GM12878 (cell line): ENCODE measurements around the gene WWP2. TPM values are rescaled to one million over a fixed set of nuclear protein-coding genes. Genes with fewer than 3 reads are reported as not detected.

Source experiments
- ATAC-seq: fragments of 200-7000 bp; cut with Tn5 transposase; 3 replicates; pipeline ENCODE4 v1.9.1; 2020; ENCODE audit warnings: mild to moderate bottlenecking, moderate library complexity
- BruUV-seq: library from RNA; stranded (reverse); fragments of 400-500 nt; replicated peaks from 2 replicates; lab custom pipeline; 2021; lab: Mats Ljungman, UMichigan
- CTCF ChIA-PET: fragments of 300-600 bp; sonication (Branson Sonifier 250); formaldehyde crosslinking; extraction: SDS; loops from one replicate; lab custom pipeline; 2021; ENCODE audit warnings: inconsistent platforms; lab: Yijun Ruan, JAX
- POLR2A ChIA-PET: fragments of 350-600 bp; formaldehyde crosslinking; extraction: SDS; loops from one replicate; lab custom pipeline; 2021; ENCODE audit warnings: inconsistent platforms; lab: Charles Lee
- RAD21 ChIA-PET: fragments of 300-600 bp; sonication (Branson Sonifier 250); formaldehyde crosslinking; loops from one replicate; lab custom pipeline; 2023; ENCODE audit warnings: antibody characterized with exemption; ENCODE audit not compliant: unreplicated experiment; lab: Charles Lee
- SMC1A ChIA-PET: fragments of 300-600 bp; sonication (Branson Sonifier 250); formaldehyde crosslinking; loops from one replicate; lab custom pipeline; 2023; ENCODE audit not compliant: unreplicated experiment, uncharacterized antibody; lab: Charles Lee
- DNase-seq: peaks from one replicate; pipeline ENCODE4 v3.0.0-alpha.2; 2011; ENCODE audit warnings: low read depth, low spot score
- FAIRE-seq: peaks from 3 replicates; lab custom pipeline; 2011; peaks lifted over from hg19 to GRCh38; lab: Jason Lieb, UNC
- H2AFZ ChIP-seq: 2 replicates; pipeline ENCODE4 v1.6.0; 2011; ENCODE audit warnings: low read depth, low read length, control low read depth; ENCODE audit not compliant: control insufficient read depth
- H3K27ac ChIP-seq: 2 replicates; pipeline ENCODE4 v1.5.1; 2011; ENCODE audit warnings: control low read depth; ENCODE audit not compliant: control insufficient read depth, insufficient read depth
- H3K27me3 ChIP-seq, 2 experiments: replicated peaks in 1 of 2; 2 replicates each; pipeline versions ENCODE4 v1.6.0 to v1.6.1; 2011; ENCODE audit warnings: low read length in 1 of 2; ENCODE audit not compliant: control insufficient read depth in 2 of 2, insufficient read depth in 2 of 2
- H3K36me3 ChIP-seq, 2 experiments: 2 replicates each; pipeline ENCODE4 v1.5.1; 2011; ENCODE audit warnings: low read length in 1 of 2; ENCODE audit not compliant: control insufficient read depth in 2 of 2, insufficient read depth in 2 of 2
- H3K4me1 ChIP-seq: 2 replicates; pipeline ENCODE4 v1.6.1; 2011; ENCODE audit warnings: mild to moderate bottlenecking, low read length, moderate library complexity, mixed read lengths; ENCODE audit not compliant: control insufficient read depth, insufficient read depth
- H3K4me2 ChIP-seq: 2 replicates; pipeline ENCODE4 v1.6.0; 2011; ENCODE audit warnings: control low read depth; ENCODE audit not compliant: control insufficient read depth, insufficient read depth
- H3K4me3 ChIP-seq: fragments of 200-600 bp; sonication (generic); 2 replicates; pipeline ENCODE4 v1.5.1; 2016
- H3K79me2 ChIP-seq: 2 replicates; pipeline ENCODE4 v1.6.0; 2011; ENCODE audit warnings: low read length; ENCODE audit not compliant: control insufficient read depth, insufficient read depth
- H3K9ac ChIP-seq: 2 replicates; pipeline ENCODE4 v1.8.0; 2011; ENCODE audit warnings: low read length, control low read depth, mixed read lengths; ENCODE audit not compliant: control insufficient read depth, insufficient read depth
- H3K9me3 ChIP-seq: replicated peaks from 3 replicates; pipeline ENCODE4 v1.5.1; 2011; ENCODE audit warnings: mild to moderate bottlenecking, low read length; ENCODE audit not compliant: control insufficient read depth, insufficient read depth
- H4K20me1 ChIP-seq: 2 replicates; pipeline ENCODE4 v1.6.0; 2011; ENCODE audit not compliant: control insufficient read depth, insufficient read depth
- BCL11A ChIP-seq: IDR thresholded peaks from 2 replicates; pipeline ENCODE4 v1.6.1; 2011; ENCODE audit warnings: low read depth, low read length
- BRCA1 ChIP-seq: IDR thresholded peaks from 2 replicates; pipeline ENCODE4 v1.6.1; 2011; ENCODE audit warnings: low read depth, low read length, improper control_type of control experiment
- CHD1 ChIP-seq: IDR thresholded peaks from 2 replicates; pipeline ENCODE4 v1.6.1; 2012; ENCODE audit warnings: low read depth, low read length, improper control_type of control experiment
- EGR1 ChIP-seq, 2 experiments: IDR thresholded peaks; 1 replicate in 1 of 2; 2 replicates in 1 of 2; pipeline ENCODE4 v1.6.1; 2011 to 2012; ENCODE audit warnings: low read depth in 2 of 2, low read length in 2 of 2, borderline replicate concordance in 1 of 2, mild to moderate bottlenecking in 1 of 2, moderate library complexity in 1 of 2
- EZH2 ChIP-seq: IDR thresholded peaks from 2 replicates; pipeline ENCODE4 v1.6.1; 2012; ENCODE audit warnings: low read depth, mild to moderate bottlenecking, control low read depth, inconsistent platforms, low read length, borderline replicate concordance; ENCODE audit not compliant: control insufficient read depth
- FOS ChIP-seq: IDR thresholded peaks from 3 replicates; pipeline ENCODE4 v1.6.1; 2011; ENCODE audit warnings: borderline replicate concordance; ENCODE audit not compliant: insufficient read length; ENCODE audit errors: extremely low read depth
- FOXM1 ChIP-seq: IDR thresholded peaks from 2 replicates; pipeline ENCODE4 v1.6.1; 2012; ENCODE audit warnings: low read depth, mild to moderate bottlenecking, inconsistent platforms, low read length, moderate library complexity
- IKZF1 ChIP-seq: fragments of 450-650 bp; conservative IDR thresholded peaks from 2 replicates; pipeline ENCODE4 v1.6.1; 2017; ENCODE audit warnings: antibody characterized with exemption, mild to moderate bottlenecking
- KDM1A ChIP-seq: fragments of 200-600 bp; sonication (generic); IDR thresholded peaks from 2 replicates; pipeline ENCODE4 v1.6.1; 2016; ENCODE audit warnings: borderline replicate concordance
- MTA2 ChIP-seq: fragments of 450-650 bp; IDR thresholded peaks from 2 replicates; pipeline ENCODE4 v1.6.1; 2016; ENCODE audit warnings: low read depth, mild to moderate bottlenecking, moderate library complexity
- NFYA ChIP-seq: IDR thresholded peaks from 2 replicates; pipeline ENCODE4 v1.6.1; 2011; ENCODE audit warnings: low read depth, mild to moderate bottlenecking, low read length, improper control_type of control experiment, borderline replicate concordance
- PML ChIP-seq: IDR thresholded peaks from 2 replicates; pipeline ENCODE4 v1.6.1; 2012; ENCODE audit warnings: low read length, inconsistent platforms
- RBBP5 ChIP-seq: fragments of 200-600 bp; sonication (generic); conservative IDR thresholded peaks from 2 replicates; pipeline ENCODE4 v1.6.1; 2016
- RCOR1 ChIP-seq: conservative IDR thresholded peaks from 2 replicates; pipeline ENCODE4 v1.6.1; 2012; ENCODE audit warnings: low read depth, low read length, improper control_type of control experiment
- SMAD5 ChIP-seq: IDR thresholded peaks from 2 replicates; pipeline ENCODE4 v1.6.1; 2016; ENCODE audit warnings: antibody characterized with exemption, low read depth
- WGBS: methylation state at CpG from one replicate; pipeline ENCODE4 v1.1.6; 2016; ENCODE audit warnings: low lambda C conversion rate; ENCODE audit not compliant: insufficient replicate concordance, insufficient coverage; ENCODE audit errors: missing lambda C conversion rate; 5-methylcytosine and 5-hydroxymethylcytosine counted together
- in situ Hi-C: fragments of 300-500 bp; cut with MboI; formaldehyde crosslinking; loops from 9 replicates; pipeline ENCODE4 v1.14.3; 2018; ENCODE audit warnings: mixed read lengths
- intact Hi-C: fragments of 100-400 bp; cut with micrococcal nuclease; formaldehyde crosslinking; loops from one replicate; pipeline ENCODE4 v1.14.2; 2022; ENCODE audit not compliant: unreplicated experiment
- polyA plus RNA-seq, 11 experiments: library from polyadenylated mRNA; depleted of rRNA in 4 of 11; unstranded in 6 of 11; stranded (reverse) in 5 of 11; fragments of >200 nt; fragmentation: Nextera tagmentation in 4 of 11; fragmentation: Illumina TruSeq in 1 of 11; extraction: Ambion mirVana in 4 of 11; extraction: Trizol in 1 of 11; gene quantifications; 1 replicate in 1 of 11; 2 replicates in 10 of 11; pipeline versions ENCODE4 v1.2.1 to v1.2.3, GENCODE V29; 2011 to 2016; ENCODE audit warnings: inconsistent platforms in 2 of 11, missing spikeins in 2 of 11, low read depth in 1 of 11
- total RNA-seq, 4 experiments: library from RNA; depleted of rRNA in 3 of 4; stranded (reverse); fragments of >200 nt in 3 of 4; fragmentation: Illumina TruSeq in 1 of 4; extraction: Trizol in 1 of 4; gene quantifications; 2 replicates each; pipeline versions ENCODE4 v1.2.1 to v1.2.3, GENCODE V29; 2013 to 2021

Gene WWP2
- total and polyA plus RNA-seq, 10 of the 15 experiments (the other 5 are each of a cell fraction or from before 2014, with no cell fraction given): 2.8 to 47.0 (median 23.8) TPM

- Histone ChIP-seq H3K36me3 (no peaks in the 10 kb centered on the region; a peak in 2 of 4 replicates), H4K20me1 (no peaks in the 10 kb centered on the region), H3K27me3 (no peaks in the 10 kb centered on the region), H3K4me1 (peaks cover 12% of the 10 kb centered on the region), H3K79me2 (no peaks in the 10 kb centered on the region), H3K4me3 (no peak overlapping the region), H2AFZ (no peak overlapping the region), H3K4me2 (no peak overlapping the region), H3K9ac (no peak overlapping the region), H3K9me3 (no peaks in the 10 kb centered on the region; the same call in 2 of the 3 replicates), H3K27ac (no peak overlapping the region)
- POLR2A ChIA-PET: interaction anchor here (0.5 to 0.6 kb wide), 2 partner anchors 669 to 718 kb away, joined by 3 read pairs; no protein-coding TSS in a partner anchor
- WGBS: 100% methylated on average over 6 of the region's 6 CpGs
- ATAC-seq (no peak), FAIRE-seq (no peak), DNase-seq (no peak)
- SMC1A ChIA-PET: no interaction called here
- CTCF ChIA-PET: interaction anchor here (1.3 kb wide), 1 partner anchor 108 kb away, joined by 4 read pairs; no protein-coding TSS in a partner anchor
- BruUV-seq: no TSS peak
- in situ Hi-C loops: no loop called here
- RAD21 ChIA-PET: no interaction called here
- TF ChIP-seq SMAD5 (no peak), MTA2 (no peak), KDM1A (no peak), FOS (no peak), CHD1 (no peak), EZH2 (no peak), EGR1 (IDR thresholded peaks at IDR 0.05; ENCODE audit: borderline replicate concordance in 1 of 2, low read depth in 2 of 2, low read length in 2 of 2) (no peak), BRCA1 (no peak), RBBP5 (no peak), NFYA (no peak), RCOR1 (no peak), BCL11A (no peak), IKZF1 (no peak), FOXM1 (no peak), PML (no peak)
- intact Hi-C loops: no loop called here
These were observed 59.7 kb downstream of the WWP2 start for GRCh38 chr16:69821844-69822173.
